ENCODE measurements around the gene ZNF487. TPM values are rescaled to one million over a fixed set of nuclear protein-coding genes. Genes with fewer than 3 reads are reported as not detected.
"Not testable (repeated sequence)": the region's sequence is repeated elsewhere in the genome, so short reads cannot be mapped to it uniquely, and the experiment has no call there.

The ZNF487 gene
- polyA plus RNA-seq, 2 of the 4 experiments (the other 2 are of a cell fraction): 4.3 to 7.2 TPM

DNA sequence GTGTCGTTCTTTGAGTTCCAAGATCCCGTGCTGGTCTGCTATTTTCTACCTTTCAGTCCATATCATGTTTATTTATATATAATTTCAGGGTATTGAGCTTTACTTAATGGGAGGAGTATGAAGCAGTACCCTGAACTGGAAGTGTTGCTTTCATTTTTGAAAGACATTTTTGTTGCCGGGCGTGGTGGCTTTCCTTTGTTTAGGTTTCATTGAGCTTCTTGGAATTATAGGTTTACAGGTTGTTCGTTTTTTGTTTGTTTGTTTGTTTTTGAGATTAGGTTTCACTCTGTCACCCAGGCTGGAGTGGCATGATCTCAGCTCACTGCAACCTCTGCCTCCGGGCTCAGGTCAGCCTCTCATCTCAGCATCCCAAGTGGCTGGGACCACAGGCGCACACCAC lies 7.4 kb downstream of the ZNF487 start (continued):
- TF ChIP-seq, protein P1, sequence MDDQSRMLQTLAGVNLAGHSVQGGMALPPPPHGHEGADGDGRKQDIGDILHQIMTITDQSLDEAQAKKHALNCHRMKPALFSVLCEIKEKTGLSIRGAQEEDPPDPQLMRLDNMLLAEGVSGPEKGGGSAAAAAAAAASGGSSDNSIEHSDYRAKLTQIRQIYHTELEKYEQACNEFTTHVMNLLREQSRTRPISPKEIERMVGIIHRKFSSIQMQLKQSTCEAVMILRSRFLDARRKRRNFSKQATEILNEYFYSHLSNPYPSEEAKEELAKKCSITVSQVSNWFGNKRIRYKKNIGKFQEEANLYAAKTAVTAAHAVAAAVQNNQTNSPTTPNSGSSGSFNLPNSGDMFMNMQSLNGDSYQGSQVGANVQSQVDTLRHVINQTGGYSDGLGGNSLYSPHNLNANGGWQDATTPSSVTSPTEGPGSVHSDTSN (IDR thresholded peaks at IDR 0.05): no peak
- TF ChIP-seq ZC3H11A (IDR thresholded peaks at IDR 0.05): no peak
- TF ChIP-seq NR3C1 (IDR thresholded peaks at IDR 0.05): no peak

DNA sequence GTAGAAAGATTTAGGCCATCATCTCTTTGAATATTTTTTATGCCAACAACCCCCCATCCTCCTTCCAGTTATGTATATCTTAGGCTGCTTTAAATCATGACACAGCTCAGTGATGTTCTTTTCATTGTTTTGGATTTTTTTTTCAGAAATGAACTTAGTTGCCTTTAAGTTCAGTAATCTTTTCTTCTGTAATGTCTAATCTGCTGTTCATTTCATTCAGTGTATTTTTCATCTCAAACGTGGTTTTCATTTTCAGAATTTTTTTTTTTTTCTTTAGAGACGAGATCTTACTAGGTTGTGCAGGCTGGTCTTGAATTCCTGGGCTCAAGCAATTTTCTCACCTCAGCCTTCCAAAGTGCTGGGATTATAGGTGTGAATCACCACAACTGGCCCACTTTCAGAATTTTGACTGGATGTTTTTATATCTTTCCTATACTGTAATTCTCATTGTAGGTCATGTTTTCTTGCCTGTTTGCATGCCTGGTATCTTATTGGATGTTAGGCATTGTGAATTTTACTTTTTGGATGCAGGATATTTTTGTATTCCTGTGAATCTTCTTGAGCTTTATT lies 8.1 kb downstream of the ZNF487 start:
- TF ChIP-seq, protein P1 (IDR thresholded peaks at IDR 0.05): no peak
- TF ChIP-seq EHMT2 (IDR thresholded peaks at IDR 0.05; ENCODE audit: low read depth) (no peak), E2F6 (IDR thresholded peaks at IDR 0.05; ENCODE audit: borderline replicate concordance, low read depth) (no peak)
- TF ChIP-seq, protein P2, sequence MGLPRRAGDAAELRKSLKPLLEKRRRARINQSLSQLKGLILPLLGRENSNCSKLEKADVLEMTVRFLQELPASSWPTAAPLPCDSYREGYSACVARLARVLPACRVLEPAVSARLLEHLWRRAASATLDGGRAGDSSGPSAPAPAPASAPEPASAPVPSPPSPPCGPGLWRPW (IDR thresholded peaks at IDR 0.05): no peak
- CTCF ChIA-PET: interaction anchor here (1.1 to 1.2 kb wide), 2 partner anchors 13 to 89 kb away, joined by 4 read pairs; no protein-coding TSS in a partner anchor
- WGBS (ENCODE audit: missing lambda C conversion rate): 84% methylated on average over 2 of the region's 2 CpGs

GRCh38 chr10:43446219-43447017 lies 9.5 kb downstream of the ZNF487 start:
- ATAC-seq; H3K27ac ChIP-seq; H3K4me2 ChIP-seq; DNase-seq (ENCODE audit: low read depth in 1 of 2, low spot score in 1 of 2); H3K4me3 ChIP-seq; CTCF ChIA-PET; POLR2A ChIA-PET; H3K4me1 ChIP-seq; H3K9me3 ChIP-seq; FAIRE-seq: not testable (repeated sequence)
- WGBS (ENCODE audit: missing lambda C conversion rate): 92% methylated on average over 20 of the region's 53 CpGs

More for the DNA sequence above, 8.1 kb downstream of the ZNF487 start:
- Histone ChIP-seq H3K9me3 (no peaks in the 10 kb centered on the region), H3K4me3 (no peak overlapping the region), H3K27ac (no peak overlapping the region; a peak in 1 of 6 replicates), H3K4me2 (no peak overlapping the region), H3K4me1 (0 out of 3 replicates have a peak, but pooled peaks cover 8% of the 10 kb centered on the region)
- ATAC-seq (no peak), FAIRE-seq (no peak), DNase-seq (ENCODE audit: low read depth in 1 of 2, low spot score in 1 of 2) (no peak)
- POLR2A ChIA-PET: interaction anchor here (1.0 kb wide), 1 partner anchor 9 kb away, joined by 3 read pairs; no protein-coding TSS in a partner anchor

DNA sequence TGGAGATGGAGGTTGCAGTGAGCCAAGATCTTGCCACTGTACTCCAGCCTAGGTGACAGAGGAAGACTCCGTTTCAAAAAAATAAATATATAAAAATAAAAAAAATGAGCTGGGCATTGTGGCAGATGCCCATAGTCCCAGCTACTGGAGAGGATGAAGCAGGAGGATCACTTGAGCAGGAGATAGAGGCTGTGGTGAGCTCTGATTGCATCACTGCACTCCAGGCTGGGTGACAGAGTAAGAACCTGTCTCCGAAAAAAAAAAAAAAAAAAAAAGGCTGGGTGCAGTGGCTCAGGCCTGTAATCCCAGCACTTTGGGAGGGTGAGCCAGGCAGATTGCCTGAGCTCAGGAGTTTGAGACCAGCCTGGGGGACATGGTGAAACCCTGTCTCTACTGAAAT lies 11.8 kb downstream of the ZNF487 start:
- no peak for ATAC-seq

More for the DNA sequence above, 11.8 kb downstream of the ZNF487 start:
- ChIA-PET CTCF (interaction anchor here (0.7 kb wide), 1 partner anchor 34 kb away, joined by 6 read pairs; no protein-coding TSS in a partner anchor), POLR2A (interaction anchor here (0.7 to 1.7 kb wide), 2 partner anchors 12 to 87 kb away, joined by 4 to 10 read pairs; partner anchors contain the start of gene ZNF487)
- DNase-seq (ENCODE audit: low read depth in 1 of 2, low spot score in 1 of 2) (no peak), FAIRE-seq (no peak)
- H3K4me3 ChIP-seq: no peak overlapping the region
- no peak for TF ChIP-seq MAFK (IDR thresholded peaks at IDR 0.05; ENCODE audit: partially characterized antibody)
- TF ChIP-seq CBX8 (IDR thresholded peaks at IDR 0.05): no peak
- no peak for TF ChIP-seq ATOH8 (CRISPR knock-in tag; IDR thresholded peaks at IDR 0.05; ENCODE audit: low read depth)
- no peak for TF ChIP-seq ESRRA (IDR thresholded peaks at IDR 0.05; ENCODE audit: borderline replicate concordance, low read length)
- TF ChIP-seq ZSCAN20 (CRISPR knock-in tag; IDR thresholded peaks at IDR 0.05): no peak
- TF ChIP-seq FOSB (CRISPR knock-in tag; IDR thresholded peaks at IDR 0.05): no peak
- TF ChIP-seq FOSL2 (IDR thresholded peaks at IDR 0.05): no peak
- TF ChIP-seq FOSL2 (CRISPR knock-in tag; IDR thresholded peaks at IDR 0.05): no peak
- no peak for TF ChIP-seq KDM1A (IDR thresholded peaks at IDR 0.05; ENCODE audit: low read depth)
- TF ChIP-seq RARB (CRISPR knock-in tag; IDR thresholded peaks at IDR 0.05): no peak
- TF ChIP-seq TFCP2L1 (CRISPR knock-in tag; IDR thresholded peaks at IDR 0.05): no peak
- no peak for TF ChIP-seq ZFP36 (IDR thresholded peaks at IDR 0.05; ENCODE audit: borderline replicate concordance, partially characterized antibody)
- WGBS (ENCODE audit: missing lambda C conversion rate): 88% methylated on average over 2 of the region's 2 CpGs
- peaks cover 8% of the 10 kb centered on the region; the same call in 1 of the 3 replicates for H3K4me1 ChIP-seq
- no peak overlapping the region for H3K4me2 ChIP-seq
- H3K27ac ChIP-seq: no peak overlapping the region
- H3K9me3 ChIP-seq: no peaks in the 10 kb centered on the region

Measured in A549 (cell line).